ENCODE data around the gene FAM131A. TPM values are rescaled to one million over a fixed set of nuclear protein-coding genes. Genes with fewer than 3 reads are reported as not detected.

The FAM131A gene
- total RNA-seq, 6 donors from 2014 or later: 14.8 to 52.7 (median 25.2) TPM

DNA sequence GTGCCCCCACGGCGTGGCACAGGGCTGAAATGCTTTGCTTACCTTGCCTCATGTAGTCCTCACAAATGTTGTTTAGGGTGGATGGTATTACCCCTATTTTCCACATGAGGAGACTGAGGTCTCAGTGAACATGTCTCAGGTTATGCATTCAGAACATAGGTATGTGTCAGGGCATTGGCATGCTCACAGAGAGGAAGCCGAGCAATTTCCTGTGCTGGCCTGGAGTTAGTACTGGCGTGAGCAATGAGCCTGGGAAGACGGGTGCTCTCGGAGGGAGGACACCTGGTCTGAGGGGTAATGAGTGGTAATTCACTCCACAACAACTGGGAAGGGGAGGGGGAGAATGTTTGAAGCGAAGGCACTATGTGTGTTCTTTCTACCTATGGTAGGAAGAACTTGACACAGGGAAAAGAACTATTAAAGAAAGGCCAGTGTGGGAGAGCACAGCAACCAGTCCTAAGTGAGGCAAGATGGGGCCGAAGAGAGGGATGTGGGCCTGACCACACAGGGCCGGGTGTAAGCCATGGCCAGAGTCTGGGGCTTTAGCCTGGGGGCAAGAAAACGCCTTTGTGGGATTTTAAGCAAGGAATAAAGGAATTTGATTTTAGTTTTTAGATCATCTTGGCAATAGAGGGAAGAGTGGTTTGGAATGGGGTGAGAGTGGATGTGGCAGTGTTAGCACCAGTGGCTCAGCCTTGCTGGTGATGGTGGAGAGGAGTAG is 4.9 kb upstream of the FAM131A start:
- H3K36me3 ChIP-seq: peaks cover 58 to 79% (median 69%) of the 10 kb centered on the region in 4 donors

DNA sequence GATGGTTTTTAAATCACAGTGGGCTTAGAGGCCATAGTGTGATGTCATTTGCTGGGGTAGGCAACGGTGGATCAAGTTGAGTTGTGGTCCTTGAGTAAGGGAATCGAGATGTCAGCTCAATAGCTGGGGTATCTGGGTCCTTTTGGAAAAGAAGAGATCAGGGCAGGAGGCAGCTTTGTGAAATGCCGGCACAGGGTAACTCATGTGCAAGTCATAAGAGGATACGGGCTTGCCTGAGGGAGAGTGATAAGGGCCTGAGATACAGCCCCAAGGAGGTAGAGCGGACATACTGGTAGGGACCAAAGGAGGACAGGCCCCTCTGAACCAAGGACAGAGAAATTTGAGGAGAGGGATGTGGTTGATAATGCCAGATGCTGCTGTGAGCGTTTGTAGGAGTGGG is 4.2 kb upstream of the FAM131A start:
- Histone ChIP-seq H3K27ac (peak overlapping the region in 3 of 4 donors; percentile 20 to 37 (median 24)), H3K4me1 (peaks cover 25 to 36% (median 29%) of the 10 kb centered on the region in 4 donors), H3K9me3 (no peaks in the 10 kb centered on the region), H3K36me3 (peaks cover 52 to 73% (median 63%) of the 10 kb centered on the region in 4 donors), H3K4me3 (no peak overlapping the region), H3K27me3 (no peaks in the 10 kb centered on the region)
- 84 to 91% methylated on average over 6 of the region's 6 CpGs for WGBS, 2 donors
- ATAC-seq (ENCODE audit: low FRiP score in 2 of 2): no peak
- no peak for DNase-seq
- TF ChIP-seq POLR2AphosphoS5 (IDR thresholded peaks at IDR 0.05) (no peak), POLR2A (IDR thresholded peaks at IDR 0.05) (no peak), EP300 (IDR thresholded peaks at IDR 0.05) (no peak)
- TF ChIP-seq, protein P1, sequence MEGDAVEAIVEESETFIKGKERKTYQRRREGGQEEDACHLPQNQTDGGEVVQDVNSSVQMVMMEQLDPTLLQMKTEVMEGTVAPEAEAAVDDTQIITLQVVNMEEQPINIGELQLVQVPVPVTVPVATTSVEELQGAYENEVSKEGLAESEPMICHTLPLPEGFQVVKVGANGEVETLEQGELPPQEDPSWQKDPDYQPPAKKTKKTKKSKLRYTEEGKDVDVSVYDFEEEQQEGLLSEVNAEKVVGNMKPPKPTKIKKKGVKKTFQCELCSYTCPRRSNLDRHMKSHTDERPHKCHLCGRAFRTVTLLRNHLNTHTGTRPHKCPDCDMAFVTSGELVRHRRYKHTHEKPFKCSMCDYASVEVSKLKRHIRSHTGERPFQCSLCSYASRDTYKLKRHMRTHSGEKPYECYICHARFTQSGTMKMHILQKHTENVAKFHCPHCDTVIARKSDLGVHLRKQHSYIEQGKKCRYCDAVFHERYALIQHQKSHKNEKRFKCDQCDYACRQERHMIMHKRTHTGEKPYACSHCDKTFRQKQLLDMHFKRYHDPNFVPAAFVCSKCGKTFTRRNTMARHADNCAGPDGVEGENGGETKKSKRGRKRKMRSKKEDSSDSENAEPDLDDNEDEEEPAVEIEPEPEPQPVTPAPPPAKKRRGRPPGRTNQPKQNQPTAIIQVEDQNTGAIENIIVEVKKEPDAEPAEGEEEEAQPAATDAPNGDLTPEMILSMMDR (IDR thresholded peaks at IDR 0.05): no peak

More for the DNA sequence above, 4.9 kb upstream of the FAM131A start:
- H3K4me1 ChIP-seq: peaks cover 19 to 29% (median 23%) of the 10 kb centered on the region in 4 donors
- TF ChIP-seq EP300 (IDR thresholded peaks at IDR 0.05) (no peak), POLR2A (IDR thresholded peaks at IDR 0.05) (no peak), POLR2AphosphoS5 (IDR thresholded peaks at IDR 0.05) (no peak)
- TF ChIP-seq, protein P1 (IDR thresholded peaks at IDR 0.05): no peak
- no peak for DNase-seq
- no peaks in the 10 kb centered on the region for H3K27me3 ChIP-seq
- peak overlapping the region; percentile 26 to 37 (median 36) for H3K27ac ChIP-seq
- 76% methylated on average over 10 of the region's 10 CpGs for WGBS, 2 donors
- no peaks in the 10 kb centered on the region for H3K9me3 ChIP-seq
- no peak overlapping the region for H3K4me3 ChIP-seq
- no peak for ATAC-seq (ENCODE audit: low FRiP score in 2 of 2)

DNA sequence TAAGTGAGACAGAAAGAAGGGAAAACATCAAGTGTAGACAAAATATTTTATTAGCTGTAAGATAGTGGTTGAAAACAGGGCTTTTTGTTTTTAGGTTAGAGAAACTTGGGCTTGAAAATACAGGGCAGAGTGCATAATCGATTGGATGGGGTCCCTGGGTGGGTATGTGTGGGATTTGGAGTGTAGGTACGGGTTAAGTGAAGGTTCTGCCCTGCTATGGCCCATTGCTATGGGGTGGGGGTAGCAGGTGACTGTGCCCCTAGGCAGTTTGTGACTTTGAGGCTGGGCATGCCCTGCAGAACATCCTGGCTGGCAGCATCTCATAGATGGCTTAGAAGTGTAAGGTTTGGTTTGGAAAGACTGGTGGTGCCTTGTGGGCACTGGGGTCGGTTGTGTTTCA is 3.7 kb upstream of the FAM131A start:
- Histone ChIP-seq H3K36me3 (peaks cover 47 to 68% (median 58%) of the 10 kb centered on the region in 4 donors), H3K4me1 (peaks cover 30 to 41% (median 34%) of the 10 kb centered on the region in 4 donors), H3K27ac (peak overlapping the region in 1 of 4 donors; percentile 9), H3K4me3 (no peak overlapping the region), H3K9me3 (no peaks in the 10 kb centered on the region), H3K27me3 (no peaks in the 10 kb centered on the region)
- DNase-seq (no peak), ATAC-seq (ENCODE audit: low FRiP score in 2 of 2) (no peak)
- TF ChIP-seq, protein P1 (IDR thresholded peaks at IDR 0.05): no peak
- 81 to 87% methylated on average over 2 to 3 of the region's 3 CpGs for WGBS, 2 donors

DNA sequence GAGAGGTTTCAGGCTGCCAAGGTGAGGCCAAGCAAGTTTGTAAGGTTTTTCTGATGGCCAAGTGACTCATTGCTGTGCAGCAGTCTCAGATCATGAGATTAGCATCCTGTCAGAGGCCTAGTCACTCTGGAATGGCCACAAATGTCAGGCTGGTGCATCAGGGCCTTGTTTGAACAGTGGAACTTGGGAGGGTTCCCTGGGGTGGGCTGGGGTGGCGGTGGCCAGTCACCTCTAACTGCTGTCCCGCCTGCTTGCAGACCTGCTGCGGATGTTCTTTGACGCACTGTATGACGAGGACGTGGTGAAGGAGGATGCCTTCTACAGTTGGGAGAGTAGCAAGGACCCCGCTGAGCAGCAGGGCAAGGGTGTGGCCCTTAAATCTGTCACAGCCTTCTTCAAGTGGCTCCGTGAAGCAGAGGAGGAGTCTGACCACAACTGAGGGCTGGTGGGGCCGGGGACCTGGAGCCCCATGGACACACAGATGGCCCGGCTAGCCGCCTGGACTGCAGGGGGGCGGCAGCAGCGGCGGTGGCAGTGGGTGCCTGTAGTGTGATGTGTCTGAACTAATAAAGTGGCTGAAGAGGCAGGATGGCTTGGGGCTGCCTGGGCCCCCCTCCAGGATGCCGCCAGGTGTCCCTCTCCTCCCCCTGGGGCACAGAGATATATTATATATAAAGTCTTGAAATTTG is 2.8 kb upstream of the FAM131A start:
- DNase-seq: peak in 1 of 2 donors; percentile 83
- no peak for ATAC-seq (ENCODE audit: low FRiP score in 2 of 2)
- H3K36me3 ChIP-seq: peaks cover 37 to 59% (median 49%) of the 10 kb centered on the region in 4 donors
- TF ChIP-seq EP300 (IDR thresholded peaks at IDR 0.05) (no peak), POLR2A (IDR thresholded peaks at IDR 0.05) (no peak), POLR2AphosphoS5 (IDR thresholded peaks at IDR 0.05) (no peak)
- TF ChIP-seq, protein P1 (IDR thresholded peaks at IDR 0.05): no peak
- H3K27ac ChIP-seq: peak overlapping the region; percentile 93 to 97 (median 95)
- H3K27me3 ChIP-seq: no peaks in the 10 kb centered on the region
- H3K4me3 ChIP-seq: no peak overlapping the region
- H3K9me3 ChIP-seq: no peaks in the 10 kb centered on the region
- peaks cover 32 to 47% (median 39%) of the 10 kb centered on the region in 4 donors for H3K4me1 ChIP-seq
- WGBS, 2 donors: 79 to 83% methylated on average over 15 of the region's 15 CpGs

Data from upper lobe of left lung (tissue), 6 donors.